ENCODE data around the gene SLC45A1.

Gene SLC45A1

GRCh38 chr1:8352886-8353785, 35.2 kb downstream of the SLC45A1 start:
- DNase-seq (ENCODE audit: low read depth in 3 of 3, low spot score in 1 of 3): no peak

DNA sequence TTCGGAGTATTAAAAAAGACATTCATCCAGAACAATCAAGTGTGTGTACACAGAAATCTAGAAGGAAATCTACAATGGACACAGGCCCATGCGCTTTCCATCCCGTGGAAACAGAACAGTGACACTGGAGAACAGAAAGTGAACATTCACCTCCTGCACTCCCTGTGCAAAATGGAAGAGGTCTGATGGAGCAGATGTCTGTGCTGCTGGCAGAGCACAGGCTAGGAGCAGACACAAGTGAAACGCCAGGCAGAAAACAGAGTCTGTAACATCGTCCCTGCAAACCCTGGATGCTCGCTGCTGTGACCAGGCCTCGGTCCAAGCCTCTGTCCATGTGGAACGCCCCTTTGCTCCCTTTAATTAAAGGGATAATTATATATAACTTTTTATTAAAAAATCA, 36.1 kb downstream of the SLC45A1 start:
- DNase-seq (ENCODE audit: low read depth in 3 of 3, low spot score in 1 of 3): no peak

- no peak for DNase-seq (ENCODE audit: low read depth in 3 of 3, low spot score in 1 of 3)
Measured at GRCh38 chr1:8355439-8356255, 37.7 kb downstream of the SLC45A1 start.

- no peak for DNase-seq (ENCODE audit: low read depth in 3 of 3, low spot score in 1 of 3)
Measured at GRCh38 chr1:8356256-8357209, 38.6 kb downstream of the SLC45A1 start.

- DNase-seq (ENCODE audit: low read depth in 3 of 3, low spot score in 1 of 3): no peak
Measured at GRCh38 chr1:8357329-8358101, 39.6 kb downstream of the SLC45A1 start.

DNA sequence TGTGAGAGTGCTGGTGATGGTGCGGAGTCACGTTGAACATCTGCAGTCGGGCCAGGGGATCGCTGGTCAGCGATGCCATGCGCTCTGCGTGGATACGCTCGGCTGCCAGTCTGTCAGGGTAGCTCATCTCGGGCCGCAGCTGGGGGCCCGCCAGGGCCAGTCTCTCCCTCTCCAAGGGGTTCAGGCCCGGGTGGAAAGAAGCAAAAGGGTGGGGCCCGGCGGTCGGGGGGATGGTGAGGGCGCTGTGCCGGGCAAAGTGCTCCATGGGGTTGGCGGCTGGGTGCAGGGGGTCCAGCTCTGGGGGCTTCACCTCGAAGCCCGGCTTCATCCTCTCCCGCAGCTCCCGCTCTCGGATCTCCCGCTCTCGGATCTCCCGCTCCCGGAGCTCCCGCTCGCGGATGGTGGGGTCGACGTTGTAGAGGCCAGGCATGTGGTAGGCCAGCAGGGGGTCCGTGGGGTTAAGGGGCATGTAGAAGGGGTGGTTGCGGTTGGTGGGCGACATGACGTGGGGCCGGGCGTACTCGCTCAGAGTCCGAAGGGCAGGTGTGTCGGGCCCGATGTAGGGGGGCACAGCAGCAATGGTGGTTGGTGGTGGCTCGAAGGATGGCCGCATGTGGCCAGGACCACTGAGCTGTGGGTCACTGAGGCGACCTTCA, 40.5 kb downstream of the SLC45A1 start:
- DNase-seq (ENCODE audit: low read depth in 3 of 3, low spot score in 1 of 3): no peak

- no peak for DNase-seq (ENCODE audit: low read depth in 3 of 3, low spot score in 1 of 3)
Measured at GRCh38 chr1:8358897-8359616, 41.1 kb downstream of the SLC45A1 start.

DNA sequence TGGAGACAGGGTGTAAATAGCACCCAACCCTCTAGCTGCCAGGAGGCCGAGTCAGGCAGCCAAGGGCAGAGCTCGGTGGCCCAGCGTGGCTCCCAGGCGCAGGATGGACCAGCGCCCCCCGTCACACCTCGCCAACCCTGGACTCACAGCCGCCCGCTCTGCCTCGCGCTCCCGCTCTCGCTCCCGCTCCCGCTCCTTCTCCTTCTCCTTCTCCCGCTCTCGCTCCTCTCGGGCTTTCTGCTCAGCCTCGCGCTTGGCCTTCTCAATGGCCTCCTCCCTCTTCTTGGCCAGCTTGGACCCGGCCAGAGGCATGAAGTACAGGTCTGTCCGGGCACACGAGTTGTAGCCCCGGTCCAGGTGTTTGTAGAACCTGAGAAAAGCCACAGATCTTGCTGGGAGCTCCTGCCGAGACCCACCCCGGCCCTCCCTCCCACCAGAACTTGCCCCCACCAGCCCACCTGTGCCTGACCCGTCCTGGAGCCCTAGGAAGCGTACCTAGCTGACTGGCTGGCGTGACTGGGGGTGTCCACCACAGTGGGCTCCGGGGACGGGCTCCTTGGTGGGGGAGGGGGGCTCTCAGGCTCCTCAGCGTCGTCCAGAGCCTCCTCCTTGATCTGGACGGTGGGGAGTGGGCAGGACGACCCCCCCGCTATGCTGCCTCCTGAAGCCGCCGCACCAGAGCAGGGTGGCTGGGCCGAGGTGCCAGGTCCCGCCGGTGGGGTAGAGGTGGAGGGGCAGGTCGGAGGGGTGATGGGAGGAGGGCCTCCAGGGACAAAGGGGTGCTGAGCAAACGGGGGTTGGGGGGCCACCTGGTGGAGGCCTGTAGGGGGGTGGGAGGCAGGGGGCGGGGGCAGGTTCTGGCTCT, 41.9 kb downstream of the SLC45A1 start:
- DNase-seq (ENCODE audit: low read depth in 3 of 3, low spot score in 1 of 3): no peak

DNA sequence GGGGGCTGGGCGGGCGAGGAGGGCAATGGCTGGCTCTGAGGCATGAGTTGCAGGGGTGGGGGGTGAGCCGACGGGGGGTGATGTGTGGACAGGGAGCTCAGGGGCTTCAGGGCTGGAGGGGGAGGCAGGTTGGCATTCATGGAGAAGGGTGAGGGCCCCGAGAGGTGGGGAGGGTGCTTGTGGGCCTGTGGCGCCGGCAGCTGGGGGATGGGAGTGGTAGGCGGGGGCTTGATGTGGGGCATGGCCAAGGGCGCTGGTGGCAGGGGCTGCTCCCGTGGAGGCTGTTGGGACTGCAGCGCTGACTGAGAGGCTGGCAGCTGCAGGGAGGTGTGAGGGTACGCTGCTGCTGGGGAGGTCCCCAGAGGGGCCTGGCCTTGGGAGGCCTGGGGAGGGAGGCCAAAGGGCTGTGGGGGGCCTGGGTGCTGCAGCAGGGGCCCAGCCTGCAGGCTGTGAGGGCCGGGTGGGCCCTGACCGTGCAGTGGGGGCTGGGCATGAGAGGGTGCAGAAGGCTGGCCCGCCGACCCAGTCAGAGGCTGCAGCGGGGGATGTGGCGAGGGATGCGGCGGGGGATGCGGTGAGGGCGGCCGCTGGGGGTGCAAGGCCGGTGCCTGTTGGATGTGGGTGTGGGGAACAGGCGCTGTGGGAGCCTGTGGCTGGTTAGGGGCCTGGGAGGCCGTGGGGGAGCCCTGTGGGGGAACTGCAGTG, 42.7 kb downstream of the SLC45A1 start:
- DNase-seq (ENCODE audit: low read depth in 3 of 3, low spot score in 1 of 3): no peak

DNA sequence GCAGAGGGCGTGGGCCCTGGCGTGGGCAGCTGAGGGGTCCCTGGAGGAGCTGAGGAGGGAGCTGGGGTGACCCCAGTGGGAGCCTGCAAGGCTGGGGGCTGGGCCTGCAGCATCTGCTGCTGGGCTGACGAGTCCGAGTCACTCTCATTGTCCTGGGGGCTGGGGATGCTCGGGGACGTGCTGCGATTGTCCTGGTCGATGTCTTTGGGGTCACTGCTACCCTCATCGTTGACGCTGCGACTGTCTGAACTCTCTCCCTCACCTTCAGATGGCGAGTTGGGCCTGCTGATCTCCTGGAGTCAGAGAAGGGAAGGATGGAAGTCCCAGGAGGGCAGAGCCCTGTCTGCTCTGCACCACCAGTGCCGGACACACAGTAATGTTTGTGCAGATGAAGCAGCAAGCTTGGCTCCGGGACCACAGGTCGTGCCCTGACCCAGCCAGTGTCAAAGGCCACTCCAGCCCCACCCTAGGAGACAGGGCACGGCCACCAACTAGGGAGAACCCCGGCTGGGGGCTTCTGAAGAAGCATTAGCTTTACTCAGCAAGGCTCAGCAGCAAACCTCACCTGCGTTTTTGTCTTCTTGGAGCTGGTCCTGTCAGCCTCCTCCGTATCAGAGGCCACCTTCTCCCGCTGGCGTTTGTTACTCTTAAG, 43.4 kb downstream of the SLC45A1 start:
- no peak for DNase-seq (ENCODE audit: low read depth in 3 of 3, low spot score in 1 of 3)

GRCh38 chr1:8362701-8363101, 44.8 kb downstream of the SLC45A1 start:
- DNase-seq (ENCODE audit: low read depth in 3 of 3, low spot score in 1 of 3): no peak

DNA sequence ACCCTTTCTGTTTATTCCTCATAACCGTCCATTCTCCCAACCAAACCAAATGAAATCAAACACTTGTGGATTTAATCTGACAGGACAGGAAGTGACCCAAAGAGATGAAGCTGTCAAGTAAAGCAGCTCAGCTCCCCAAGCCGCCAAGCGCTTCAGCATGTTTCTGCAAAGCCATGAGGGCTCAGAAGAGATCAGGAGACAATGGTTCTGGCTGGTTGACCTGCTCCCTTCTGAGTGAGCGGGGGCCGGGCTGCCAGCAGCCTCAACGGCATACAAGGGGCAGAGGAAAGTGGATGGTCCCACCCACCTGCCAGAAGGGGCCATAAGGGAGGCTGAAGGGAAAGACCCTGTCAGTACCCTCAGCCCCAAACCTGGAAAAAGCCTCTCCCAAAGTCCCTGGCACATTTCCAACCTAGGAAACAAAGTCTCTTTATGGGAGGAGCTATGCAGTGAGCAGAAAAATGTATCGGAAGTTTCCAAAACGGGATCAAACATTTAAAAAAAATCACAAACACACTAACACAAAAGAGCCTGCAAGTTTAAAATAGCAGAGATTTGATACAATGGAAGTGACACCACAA, 45.4 kb downstream of the SLC45A1 start:
- no peak for DNase-seq (ENCODE audit: low read depth in 3 of 3, low spot score in 1 of 3)

DNA sequence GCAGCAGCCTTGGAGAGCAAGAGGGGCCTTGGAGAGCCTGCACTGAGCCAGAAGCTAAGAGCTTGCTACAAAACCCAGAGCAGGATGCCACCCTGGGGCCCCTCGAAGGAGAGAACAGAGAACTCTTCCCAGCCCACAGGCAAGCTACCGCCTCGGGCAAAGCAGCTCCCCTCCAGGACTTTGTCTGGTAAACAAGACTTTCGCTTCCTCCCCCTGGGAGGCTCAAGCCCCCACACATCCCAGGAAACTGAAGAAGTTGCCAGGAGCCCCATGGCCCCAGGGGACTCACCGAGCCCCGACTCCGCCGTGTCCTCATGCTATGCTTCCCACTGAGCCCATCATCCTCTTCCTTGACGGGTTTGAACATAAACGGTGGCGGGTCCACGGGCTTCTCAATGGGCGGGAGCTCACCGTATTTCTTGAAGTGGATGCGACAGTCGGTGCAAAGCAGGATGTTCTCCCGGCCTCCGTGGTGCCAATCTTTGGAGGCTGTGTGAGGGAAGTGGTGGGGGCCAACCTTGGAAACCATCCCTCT, 45.9 kb downstream of the SLC45A1 start:
- no peak for DNase-seq (ENCODE audit: low read depth in 3 of 3, low spot score in 1 of 3)

- DNase-seq (ENCODE audit: low read depth in 3 of 3, low spot score in 1 of 3): no peak
Measured at GRCh38 chr1:8364528-8365442, 46.9 kb downstream of the SLC45A1 start.

GRCh38 chr1:8365661-8366362, 47.9 kb downstream of the SLC45A1 start:
- DNase-seq (ENCODE audit: low read depth in 3 of 3, low spot score in 1 of 3): no peak
